ENCODE results near the gene RAB3IL1. TPM values are rescaled to one million over a fixed set of nuclear protein-coding genes. Genes with fewer than 3 reads are reported as not detected.

The RAB3IL1 gene
- total RNA-seq, 2 experiments from 2014 or later: not detected

GRCh38 chr11:61964058-61964665, 46.8 kb upstream of the RAB3IL1 start:
- H3K27me3 ChIP-seq (ENCODE audit: control insufficient read depth in 1 of 2, insufficient read depth in 2 of 2, low read length in 2 of 2): no peaks in the 10 kb centered on the region
- Mint-ChIP-seq H3K27ac (peak overlapping the region; percentile 84), H3K4me1 (ENCODE audit: low read depth) (peaks cover 55% of the 10 kb centered on the region), H3K36me3 (ENCODE audit: low read depth) (peaks cover 58% of the 10 kb centered on the region), H3K4me3 (peak overlapping the region; percentile 99), H3K27me3 (peaks cover 4% of the 10 kb centered on the region), H3K9me3 (no peaks in the 10 kb centered on the region)
- peaks cover 49% of the 10 kb centered on the region for H3K4me1 ChIP-seq (ENCODE audit: insufficient read depth, low read length)
- ChIA-PET CTCF (interaction anchor here (1.0 to 2.9 kb wide), 3 partner anchors 65 to 144 kb away, joined by 4 to 12 read pairs (median 4); no protein-coding TSS in a partner anchor), POLR2A (interaction anchor here (0.6 to 1.9 kb wide), 3 partner anchors 9 to 118 kb away, joined by 3 to 11 read pairs (median 7); no protein-coding TSS in a partner anchor)
- H3K27ac ChIP-seq (ENCODE audit: low read depth in 1 of 2, low read length in 2 of 2): no peak overlapping the region
- intact Hi-C loops (cut with DNase I, micrococcal nuclease): loop anchor here (2.0 to 10.0 kb wide), 4 partner anchors 119 to 581 kb away; partner anchors contain the start of genes AHNAK (in 1 of the 2), FEN1 (in 1 of the 2), SYT7 (in 1 of the 2) and TMEM258 (in 1 of the 2)
- TF ChIP-seq CTCF (IDR thresholded peaks at IDR 0.05): no peak
- ATAC-seq (ENCODE audit: poor library complexity) (peak; percentile 2), DNase-seq (peak in 2 of 14 experiments; percentile 32 to 55)
- no peaks in the 10 kb centered on the region for H3K9me3 ChIP-seq (ENCODE audit: control insufficient read depth in 1 of 2, insufficient read depth in 1 of 2, low read length in 2 of 2)
- peak overlapping the region; percentile 11 for H3K4me3 ChIP-seq (ENCODE audit: low read length)
- peaks cover 29% of the 10 kb centered on the region for H3K36me3 ChIP-seq (ENCODE audit: insufficient read depth, low read length)

DNA sequence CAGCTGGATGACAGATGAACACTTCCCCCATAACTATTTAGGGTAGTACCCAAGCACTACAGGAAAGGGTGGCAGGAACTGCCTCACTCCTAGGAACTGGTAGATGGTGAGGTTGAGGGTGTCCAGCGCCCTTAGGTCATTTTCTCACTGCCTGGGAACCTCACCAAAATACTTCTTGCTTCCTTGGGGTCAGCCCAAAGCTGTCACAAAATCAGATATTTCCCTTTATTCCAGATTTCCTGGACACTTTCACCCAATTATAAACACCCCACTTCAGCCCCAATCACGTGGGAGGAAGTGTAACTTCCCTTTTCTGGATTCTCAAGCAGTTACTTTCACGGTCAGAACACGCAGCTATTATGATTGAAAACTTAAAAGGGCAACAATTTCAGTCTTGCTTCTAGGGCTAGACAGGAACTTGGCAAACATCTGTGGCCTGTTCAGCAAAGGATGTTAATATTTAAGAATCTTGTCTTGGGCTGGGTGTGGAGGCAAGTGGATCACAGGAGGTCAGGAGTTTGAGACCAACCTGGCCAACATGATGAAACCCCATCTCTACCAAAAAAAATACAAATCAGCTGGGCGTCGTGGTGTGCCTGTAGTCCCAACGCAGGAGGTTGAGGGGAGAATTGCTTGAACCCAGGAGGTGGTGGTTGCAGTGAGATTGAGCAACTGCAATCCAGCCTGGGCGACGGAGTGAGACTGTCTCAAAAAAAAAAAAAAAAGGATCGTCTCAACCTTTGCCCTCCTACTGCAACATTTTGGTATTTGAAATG, 46.1 kb upstream of the RAB3IL1 start:
- Histone ChIP-seq H3K36me3 (ENCODE audit: insufficient read depth, low read length) (peaks cover 29% of the 10 kb centered on the region), H3K27ac (ENCODE audit: low read depth in 1 of 2, low read length in 2 of 2) (peak overlapping the region; percentile 1 to 42), H3K9me3 (ENCODE audit: control insufficient read depth in 1 of 2, insufficient read depth in 1 of 2, low read length in 2 of 2) (no peaks in the 10 kb centered on the region), H3K4me1 (ENCODE audit: insufficient read depth, low read length) (peaks cover 42% of the 10 kb centered on the region), H3K4me3 (ENCODE audit: low read length) (no peak overlapping the region), H3K27me3 (ENCODE audit: control insufficient read depth in 1 of 2, insufficient read depth in 2 of 2, low read length in 2 of 2) (no peaks in the 10 kb centered on the region)
- CTCF ChIA-PET: interaction anchor here (1.0 to 2.9 kb wide), 3 partner anchors 65 to 144 kb away, joined by 4 to 12 read pairs (median 4); no protein-coding TSS in a partner anchor
- peak in 6 of 14 experiments; percentile 33 to 68 (median 48) for DNase-seq
- peaks cover 4% of the 10 kb centered on the region for H3K27me3 Mint-ChIP-seq
- peaks cover 58% of the 10 kb centered on the region for H3K36me3 Mint-ChIP-seq (ENCODE audit: low read depth)
- no peak for TF ChIP-seq CTCF (IDR thresholded peaks at IDR 0.05)
- H3K27ac Mint-ChIP-seq: peak overlapping the region; percentile 84
- H3K4me3 Mint-ChIP-seq: peak overlapping the region; percentile 99
- H3K9me3 Mint-ChIP-seq: no peaks in the 10 kb centered on the region
- H3K4me1 Mint-ChIP-seq (ENCODE audit: low read depth): peaks cover 49% of the 10 kb centered on the region
- ATAC-seq (ENCODE audit: poor library complexity): peak; percentile 15
- POLR2A ChIA-PET: interaction anchor here (0.6 to 1.9 kb wide), 4 partner anchors 8 to 118 kb away, joined by 3 to 11 read pairs (median 5); no protein-coding TSS in a partner anchor
- intact Hi-C loops (cut with DNase I, micrococcal nuclease): loop anchor here (2.0 to 10.0 kb wide), 4 partner anchors 119 to 581 kb away; partner anchors contain the start of genes AHNAK (in 1 of the 2), FEN1 (in 1 of the 2), SYT7 (in 1 of the 2) and TMEM258 (in 1 of the 2)

DNA sequence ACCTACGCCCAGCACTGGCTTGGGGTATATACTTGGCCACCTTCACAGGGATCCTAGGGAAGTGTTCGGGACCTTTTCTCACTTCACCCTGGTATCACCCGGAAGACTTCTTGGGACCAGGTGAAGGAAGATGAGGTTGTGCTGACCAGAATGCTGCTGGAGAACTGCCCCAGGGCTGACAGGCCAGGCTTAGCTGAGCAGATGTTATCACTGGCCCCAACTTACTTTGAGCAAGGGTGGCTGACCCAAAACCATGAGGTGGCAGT, 45.6 kb upstream of the RAB3IL1 start:
- CTCF ChIA-PET: interaction anchor here (1.7 to 2.9 kb wide), 2 partner anchors 119 to 145 kb away, joined by 4 to 12 read pairs; no protein-coding TSS in a partner anchor
- Mint-ChIP-seq H3K27ac (peak overlapping the region; percentile 84), H3K4me3 (peak overlapping the region; percentile 99), H3K9me3 (no peaks in the 10 kb centered on the region), H3K4me1 (ENCODE audit: low read depth) (peaks cover 45% of the 10 kb centered on the region), H3K27me3 (peaks cover 4% of the 10 kb centered on the region), H3K36me3 (ENCODE audit: low read depth) (peaks cover 54% of the 10 kb centered on the region)
- intact Hi-C loops (cut with DNase I, micrococcal nuclease): loop anchor here (10.0 kb wide), 3 partner anchors 168 to 582 kb away; partner anchors contain the start of genes AHNAK (in 1 of the 2), FEN1 (in 1 of the 2), SYT7 (in 1 of the 2) and TMEM258 (in 1 of the 2)
- H3K36me3 ChIP-seq (ENCODE audit: insufficient read depth, low read length): peaks cover 29% of the 10 kb centered on the region
- no peak for ATAC-seq (ENCODE audit: poor library complexity)
- peak overlapping the region in 1 of 2 donors; percentile 1 for H3K27ac ChIP-seq (ENCODE audit: low read depth in 1 of 2, low read length in 2 of 2)
- no peaks in the 10 kb centered on the region for H3K9me3 ChIP-seq (ENCODE audit: control insufficient read depth in 1 of 2, insufficient read depth in 1 of 2, low read length in 2 of 2)
- POLR2A ChIA-PET: interaction anchor here (0.8 to 1.9 kb wide), 4 partner anchors 9 to 119 kb away, joined by 3 to 11 read pairs (median 5); no protein-coding TSS in a partner anchor
- no peak for TF ChIP-seq CTCF (IDR thresholded peaks at IDR 0.05)
- peaks cover 37% of the 10 kb centered on the region for H3K4me1 ChIP-seq (ENCODE audit: insufficient read depth, low read length)
- no peak overlapping the region for H3K4me3 ChIP-seq (ENCODE audit: low read length)
- H3K27me3 ChIP-seq (ENCODE audit: control insufficient read depth in 1 of 2, insufficient read depth in 2 of 2, low read length in 2 of 2): no peaks in the 10 kb centered on the region
- peak in 2 of 14 experiments; percentile 33 to 35 for DNase-seq
